ENCODE data around the gene RBM24.

RBM24 gene

GRCh38 chr6:17341891-17342290 lies 60.7 kb downstream of the RBM24 start:
- DNase-seq (ENCODE audit: low read depth), result no peak

DNA sequence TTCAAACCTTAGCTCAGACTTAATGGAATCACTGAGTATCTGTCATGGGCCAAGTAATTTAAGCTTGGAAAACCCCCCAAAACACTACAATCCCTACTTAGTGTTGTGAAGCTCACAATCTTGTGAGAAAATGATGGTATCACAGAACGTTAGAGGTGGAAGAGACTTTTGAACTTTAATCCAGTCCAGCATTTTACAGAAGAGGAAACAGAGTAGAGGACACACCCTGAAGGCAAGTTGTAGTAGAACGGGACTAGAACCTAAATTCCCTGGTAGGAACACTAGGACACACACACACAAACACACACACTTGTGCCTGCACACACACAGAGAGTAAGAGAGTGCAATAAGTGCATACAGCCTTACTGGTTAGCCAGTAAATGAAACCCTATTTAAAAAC lies 62.1 kb downstream of the RBM24 start:
- no peak for DNase-seq (ENCODE audit: low read depth)

All from activated T-cell treated with anti-CD3 and anti-CD28 coated beads for 24 hours (primary cell).